NCI-H1092 (cell line): ENCODE results near the gene NXPE3.

Source experiments
- DNase-seq: peaks from one replicate; lab custom pipeline; 2025; lab: John Stamatoyannopoulos, UW

Gene NXPE3

GRCh38 chr3:101803173-101803782 lies 24.3 kb downstream of the NXPE3 start:
- peak; percentile 74 for DNase-seq

GRCh38 chr3:101803939-101804338 lies 24.9 kb downstream of the NXPE3 start:
- no peak for DNase-seq

- no peak for DNase-seq
Measured at GRCh38 chr3:101806491-101806890, 27.5 kb downstream of the NXPE3 start.

GRCh38 chr3:101807888-101808287 lies 28.9 kb downstream of the NXPE3 start:
- DNase-seq: no peak

- no peak for DNase-seq
Measured at GRCh38 chr3:101809178-101810021, 30.4 kb downstream of the NXPE3 start.

GRCh38 chr3:101810022-101810418 lies 31.0 kb downstream of the NXPE3 start:
- DNase-seq: no peak

DNA sequence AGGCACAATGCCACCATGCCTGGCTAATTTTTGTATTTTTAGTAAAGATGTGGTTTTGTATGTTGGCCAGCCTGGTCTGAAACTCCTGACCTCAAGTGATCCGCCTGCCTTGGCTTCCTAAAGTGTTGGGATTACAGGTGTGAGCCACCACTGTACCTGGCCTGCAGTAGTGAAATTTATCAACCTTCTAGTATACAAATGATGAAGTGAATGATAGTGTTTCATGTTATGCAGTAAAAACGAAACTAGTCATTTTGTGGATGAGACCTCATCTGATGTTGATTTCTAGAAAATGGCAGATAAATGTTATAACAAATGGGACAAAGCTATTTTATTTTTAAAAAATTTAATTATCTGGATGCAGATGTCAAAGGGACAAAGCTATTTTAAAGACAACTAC lies 32.9 kb downstream of the NXPE3 start:
- DNase-seq: no peak

- no peak for DNase-seq
Measured at GRCh38 chr3:101812895-101813294, 33.9 kb downstream of the NXPE3 start.

DNA sequence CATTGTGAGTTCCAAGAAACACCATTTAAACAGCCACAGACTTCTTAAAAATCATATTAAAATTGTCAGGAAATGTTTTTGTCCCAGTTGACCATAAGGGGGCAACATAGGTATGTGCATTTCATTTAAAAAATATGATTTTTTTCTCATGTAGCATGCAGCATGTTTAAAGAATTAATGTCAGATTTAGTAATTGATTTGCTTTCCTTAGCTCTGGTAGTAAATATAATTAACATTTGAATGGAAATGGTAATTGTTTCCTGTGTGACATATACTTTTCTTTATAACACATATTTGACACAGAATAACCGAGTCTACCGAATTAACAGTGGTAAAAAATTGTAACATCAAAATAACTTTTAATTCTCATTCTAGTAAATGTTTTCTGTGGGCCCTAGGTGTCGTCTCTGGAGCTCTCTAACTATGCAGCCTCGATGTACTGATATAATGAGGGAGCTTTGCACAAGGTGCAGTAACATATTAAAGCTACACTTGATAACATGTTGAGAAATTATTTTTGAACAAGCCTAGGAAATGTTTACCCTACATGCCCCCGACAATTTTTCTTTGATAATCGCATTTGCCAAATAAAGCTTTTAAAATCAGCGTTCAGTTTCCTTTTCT lies 34.9 kb downstream of the NXPE3 start:
- DNase-seq: no peak

DNA sequence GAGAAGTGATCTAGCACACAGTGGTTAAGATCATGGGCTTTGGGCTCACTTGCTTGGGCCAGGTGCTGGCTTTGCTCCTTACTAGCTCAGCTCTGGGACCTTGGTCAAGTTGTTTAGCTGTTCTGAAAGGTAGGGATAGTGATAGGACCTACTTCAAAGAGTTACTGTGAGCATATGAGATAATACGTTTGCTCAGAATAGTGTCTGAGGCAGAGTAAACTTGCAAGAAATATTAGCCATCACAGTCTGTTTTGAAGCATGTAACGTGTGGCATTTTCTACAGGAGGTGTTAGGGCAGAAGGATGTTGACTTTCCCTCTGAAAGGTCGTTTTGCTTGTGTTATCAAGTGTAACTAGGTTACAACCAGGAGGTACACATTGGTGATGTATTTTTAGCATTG lies 35.8 kb downstream of the NXPE3 start:
- DNase-seq: no peak

GRCh38 chr3:101816215-101817149 lies 37.5 kb downstream of the NXPE3 start:
- no peak for DNase-seq

DNA sequence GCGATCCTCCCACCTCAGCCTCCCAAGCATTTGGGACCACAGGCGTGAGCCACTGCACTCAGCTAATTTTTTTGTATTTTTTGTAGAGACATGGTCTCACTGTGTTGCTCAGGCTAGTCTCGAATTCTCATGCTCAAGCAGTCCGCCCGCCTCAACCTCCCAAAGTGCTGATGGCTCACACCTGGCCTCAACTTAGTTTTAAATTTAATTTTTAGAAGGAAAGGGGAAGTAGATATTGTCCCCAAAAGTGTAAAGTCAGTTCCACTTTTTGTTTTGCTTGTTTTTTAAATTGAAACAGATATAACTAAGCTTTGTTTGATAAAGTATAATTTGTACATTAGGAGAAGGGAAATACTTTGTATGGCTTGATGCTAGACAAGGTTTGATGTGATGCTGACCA lies 39.0 kb downstream of the NXPE3 start:
- DNase-seq: no peak

- no peak for DNase-seq
Measured at GRCh38 chr3:101819649-101820206, 40.7 kb downstream of the NXPE3 start.

DNA sequence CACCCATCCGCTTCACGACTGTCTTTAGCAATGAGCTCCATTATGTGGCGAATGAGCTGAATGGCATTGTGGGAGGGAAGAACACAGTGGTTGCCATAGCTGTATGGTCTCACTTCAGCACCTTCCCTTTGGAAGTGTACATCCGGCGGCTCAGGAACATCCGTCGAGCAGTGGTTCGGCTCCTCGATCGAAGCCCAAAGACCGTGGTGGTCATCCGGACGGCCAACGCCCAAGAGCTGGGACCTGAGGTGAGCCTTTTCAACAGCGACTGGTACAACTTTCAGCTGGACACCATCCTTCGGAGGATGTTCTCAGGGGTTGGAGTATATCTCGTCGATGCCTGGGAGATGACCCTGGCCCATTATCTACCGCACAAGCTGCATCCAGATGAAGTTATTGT lies 42.5 kb downstream of the NXPE3 start:
- no peak for DNase-seq

- DNase-seq: no peak
Measured at GRCh38 chr3:101823525-101823924, 44.5 kb downstream of the NXPE3 start.

DNA sequence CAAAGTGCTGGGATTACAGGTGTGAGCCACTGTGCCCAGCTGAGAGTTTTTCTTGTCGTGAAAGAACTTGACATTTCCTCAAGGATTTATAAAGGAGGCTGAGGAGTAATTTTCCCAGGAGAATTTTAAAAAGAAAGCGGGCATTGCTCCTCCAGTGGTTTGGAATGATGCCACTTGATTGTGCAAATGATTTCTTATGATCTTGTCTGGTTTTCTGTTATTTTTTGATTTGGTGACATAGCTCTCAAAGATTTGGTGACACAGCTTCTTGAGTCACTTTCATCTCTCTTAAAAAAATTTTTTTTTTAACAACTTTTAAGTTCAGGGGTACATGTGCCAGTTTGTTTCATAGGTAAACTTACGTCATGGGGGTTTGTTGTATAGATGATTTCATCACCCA lies 45.7 kb downstream of the NXPE3 start:
- DNase-seq: no peak

DNA sequence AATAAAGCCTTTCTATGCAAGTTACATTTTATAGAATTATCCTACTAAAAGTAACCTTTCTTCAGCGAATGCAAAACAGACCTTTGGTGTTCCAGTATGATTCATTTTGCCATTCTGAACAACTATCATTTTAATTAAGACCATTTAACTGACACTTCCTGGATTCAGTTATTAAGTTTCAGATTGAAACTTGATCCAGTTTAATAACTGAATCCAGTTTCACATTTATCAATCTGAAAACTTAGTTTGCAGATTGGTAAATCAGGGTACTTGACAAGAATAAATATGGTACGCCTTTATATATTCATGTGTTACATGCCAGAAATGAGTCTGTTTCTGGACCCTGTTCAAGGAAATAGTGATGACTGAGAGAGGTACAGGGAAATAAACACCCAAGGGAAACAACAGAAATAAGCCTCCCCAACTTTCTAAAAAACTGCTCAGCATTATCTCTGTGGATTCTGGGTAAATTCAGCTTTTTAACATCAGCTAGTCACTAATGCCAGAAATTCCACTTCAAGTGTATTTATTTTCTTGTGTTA lies 47.0 kb downstream of the NXPE3 start:
- no peak for DNase-seq

GRCh38 chr3:101827211-101828174 lies 48.5 kb downstream of the NXPE3 start:
- DNase-seq: peak; percentile 67

DNA sequence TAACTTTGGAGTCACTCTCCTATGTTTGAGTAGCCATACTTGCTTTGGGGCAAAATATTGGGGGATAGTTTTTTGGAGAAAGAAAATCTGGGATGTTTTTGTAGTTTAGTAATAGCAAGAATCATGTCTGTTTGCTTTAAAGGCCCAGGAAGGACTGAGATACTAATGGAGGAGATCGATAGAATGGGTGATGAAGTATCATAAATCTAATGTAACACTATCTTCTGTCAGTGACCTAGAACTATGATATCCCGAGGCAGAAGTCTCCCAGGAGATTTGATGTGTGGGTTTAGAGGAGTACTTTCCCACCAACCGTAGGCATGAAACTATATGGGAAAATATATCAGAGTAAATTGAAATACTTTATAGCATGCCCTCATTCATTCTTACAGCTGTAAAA lies 49.3 kb downstream of the NXPE3 start:
- DNase-seq: no peak

DNA sequence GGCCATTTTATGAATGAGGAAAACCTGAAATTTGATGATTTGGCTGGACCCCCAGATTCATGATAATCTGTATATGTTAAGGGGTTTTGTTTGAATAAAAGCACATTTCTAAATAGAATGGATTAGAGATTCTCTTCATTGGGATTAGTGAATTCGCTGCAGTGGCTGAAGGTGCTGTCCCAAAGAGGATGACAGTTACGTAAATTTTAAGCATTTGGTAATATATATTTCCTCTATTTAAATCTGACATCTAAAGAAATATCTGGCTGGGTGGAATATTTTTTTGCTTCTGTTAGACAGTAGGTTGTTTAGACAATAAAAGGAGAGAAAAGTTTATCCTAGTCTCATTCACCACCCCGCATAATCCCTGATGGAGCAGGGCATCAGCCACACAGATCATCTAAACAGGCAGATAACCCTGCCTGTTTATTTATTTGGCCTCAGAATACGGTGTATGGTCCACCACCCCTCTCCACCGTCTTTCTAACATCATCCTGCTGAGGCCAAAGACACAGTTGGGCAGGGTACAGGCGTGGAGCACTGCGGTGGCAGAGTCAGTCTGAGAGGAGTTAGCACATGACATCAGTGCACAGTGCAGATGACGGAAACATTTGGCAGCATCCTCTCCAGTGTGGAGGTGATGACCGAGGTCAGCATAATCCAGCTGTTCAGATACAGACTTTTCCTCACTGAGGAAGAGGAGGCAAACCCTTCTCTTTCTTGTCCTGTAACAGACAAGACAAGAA lies 49.9 kb downstream of the NXPE3 start:
- DNase-seq: no peak
